T1000 (cell line): ENCODE results near the gene PLEKHA3.
A peak's percentile ranks its signal among the peaks of the same experiment; 100 is the strongest.

Experiments used
- DNase-seq: peaks from one replicate; lab custom pipeline; 2025; ENCODE audit warnings: mixed read lengths; lab: John Stamatoyannopoulos, UW

PLEKHA3 gene

GRCh38 chr2:178479275-178479616, 1.0 kb upstream of the PLEKHA3 start:
- no peak for DNase-seq

GRCh38 chr2:178479758-178480226, 465 bp upstream of the PLEKHA3 start:
- no peak for DNase-seq

GRCh38 chr2:178482437-178482836, 2.2 kb downstream of the PLEKHA3 start:
- DNase-seq = no peak

- DNase-seq = no peak
Measured at GRCh38 chr2:178484245-178485041, 4.2 kb downstream of the PLEKHA3 start.

- no peak for DNase-seq
Measured at GRCh38 chr2:178485356-178485755, 5.1 kb downstream of the PLEKHA3 start.

GRCh38 chr2:178491612-178492011, 11.4 kb downstream of the PLEKHA3 start:
- DNase-seq = no peak

GRCh38 chr2:178496049-178496448, 15.8 kb downstream of the PLEKHA3 start:
- no peak for DNase-seq

- no peak for DNase-seq
Measured at GRCh38 chr2:178498137-178498536, 17.9 kb downstream of the PLEKHA3 start.

- no peak for DNase-seq
Measured at GRCh38 chr2:178499640-178500039, 19.4 kb downstream of the PLEKHA3 start.

GRCh38 chr2:178502751-178503150, 22.5 kb downstream of the PLEKHA3 start:
- no peak for DNase-seq

GRCh38 chr2:178506101-178506500, 25.8 kb downstream of the PLEKHA3 start:
- DNase-seq = no peak

GRCh38 chr2:178506524-178506923, 26.3 kb downstream of the PLEKHA3 start:
- DNase-seq = no peak

- DNase-seq = no peak
Measured at GRCh38 chr2:178506949-178507348, 26.7 kb downstream of the PLEKHA3 start.

GRCh38 chr2:178508646-178509045, 28.4 kb downstream of the PLEKHA3 start:
- no peak for DNase-seq

GRCh38 chr2:178510384-178510783, 30.1 kb downstream of the PLEKHA3 start:
- no peak for DNase-seq

- no peak for DNase-seq
Measured at GRCh38 chr2:178512484-178512883, 32.2 kb downstream of the PLEKHA3 start.

GRCh38 chr2:178513876-178514275, 33.6 kb downstream of the PLEKHA3 start:
- no peak for DNase-seq

- DNase-seq = no peak
Measured at GRCh38 chr2:178514664-178515063, 34.4 kb downstream of the PLEKHA3 start.

- DNase-seq = no peak
Measured at GRCh38 chr2:178517496-178517895, 37.2 kb downstream of the PLEKHA3 start.

- DNase-seq = no peak
Measured at GRCh38 chr2:178521304-178522150, 41.3 kb downstream of the PLEKHA3 start.

GRCh38 chr2:178522950-178523595, 42.8 kb downstream of the PLEKHA3 start:
- peak; percentile 56 for DNase-seq

- DNase-seq = no peak
Measured at GRCh38 chr2:178523596-178524134, 43.4 kb downstream of the PLEKHA3 start.
